Measurements from ENCODE around the gene CCDC12.

CCDC12 gene

GRCh38 chr3:46976326-46977190 is at the start of gene CCDC12:
CCDC12 (minus strand) TSS chr3:46976745; CDS start chr3:46976732, 13 bp downstream.
- peak; percentile 85 to 99 (median 96) for DNase-seq

GRCh38 chr3:47024932-47025331 is 48.4 kb upstream of the CCDC12 start:
- DNase-seq: peak in 1 of 51 donors; percentile 24

DNA sequence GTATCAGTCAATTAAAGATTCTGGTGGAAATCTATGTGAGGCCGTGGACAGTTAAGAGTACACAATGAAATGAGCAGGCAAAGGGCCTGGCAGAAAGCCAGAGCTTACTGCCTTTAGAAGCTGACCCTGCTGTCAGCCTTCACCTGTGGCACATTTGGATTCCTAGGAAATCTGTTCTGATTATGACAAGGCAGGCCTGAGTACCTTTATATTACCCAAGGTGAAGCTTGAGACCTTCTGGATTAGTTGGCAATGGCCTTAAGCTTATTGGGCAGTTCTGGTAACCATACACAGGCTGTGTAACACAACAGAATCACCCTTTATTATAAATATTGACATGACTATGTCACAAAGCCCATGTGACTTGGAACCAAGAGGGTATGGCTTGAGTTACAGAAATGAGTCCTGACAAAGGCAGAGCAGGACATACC is 46.1 kb upstream of the CCDC12 start:
- DNase-seq: no peak

DNA sequence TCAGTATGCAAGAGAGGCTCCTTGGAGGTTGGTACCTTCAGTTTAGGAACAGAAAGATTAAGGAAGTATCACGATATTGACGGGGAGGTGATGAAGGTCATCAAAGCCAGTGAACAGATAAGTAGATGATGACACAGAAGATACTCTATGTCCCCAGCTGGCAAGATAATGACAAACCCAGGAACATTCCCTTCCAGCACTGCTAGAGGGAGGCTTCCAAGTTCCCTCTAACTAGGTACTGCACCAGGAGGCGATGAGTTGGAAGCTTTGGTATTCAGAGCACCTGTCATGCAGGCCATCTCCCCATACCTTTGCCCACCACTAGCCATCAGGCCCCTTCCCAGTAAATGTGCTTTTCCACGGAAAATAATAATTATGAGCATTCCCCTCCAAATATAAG is 43.8 kb upstream of the CCDC12 start:
- DNase-seq: no peak

GRCh38 chr3:47019201-47019600 is 42.7 kb upstream of the CCDC12 start:
- no peak for DNase-seq

- DNase-seq: no peak
Observed at GRCh38 chr3:47018269-47018611, 41.7 kb upstream of the CCDC12 start.

DNA sequence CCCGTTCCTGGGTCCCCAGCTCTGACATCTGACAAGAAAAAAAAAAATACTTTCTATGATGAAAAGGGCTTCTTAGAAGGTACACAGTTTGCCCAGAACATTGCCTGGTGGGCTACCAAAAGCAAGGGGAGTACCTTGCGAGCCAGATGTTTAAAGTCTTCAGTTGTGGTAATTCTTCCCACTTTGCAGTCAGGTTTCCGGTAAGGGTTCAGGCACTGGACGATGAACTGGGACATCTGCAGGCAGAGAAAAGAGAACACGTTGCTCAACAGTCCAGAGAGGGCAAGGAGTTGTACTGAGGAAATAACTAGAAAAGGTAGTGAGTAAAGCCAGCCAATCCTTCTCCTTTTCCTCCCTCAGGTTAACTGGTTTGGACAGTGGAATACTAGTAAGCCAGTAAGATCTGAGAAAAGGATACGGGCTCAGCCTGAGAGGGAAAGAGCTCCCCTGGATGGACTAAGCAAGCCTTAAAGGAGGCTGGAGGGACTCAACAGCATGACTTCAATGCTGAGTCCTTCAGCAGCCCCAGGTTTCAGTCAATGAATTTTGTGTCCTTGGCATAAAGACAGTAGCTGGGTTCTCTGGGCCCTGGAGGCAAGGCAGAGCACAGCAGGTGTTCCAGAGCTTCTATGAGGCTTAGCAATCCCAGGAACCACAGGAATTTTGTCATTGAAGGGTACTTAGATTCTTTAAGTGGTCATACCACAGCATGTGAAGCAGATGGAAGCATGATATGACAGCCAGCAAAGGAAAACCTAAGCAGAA is 41.1 kb upstream of the CCDC12 start:
- no peak for DNase-seq

- DNase-seq: no peak
Observed at GRCh38 chr3:47016934-47017435, 40.4 kb upstream of the CCDC12 start.

- DNase-seq: no peak
Observed at GRCh38 chr3:47016086-47016933, 39.8 kb upstream of the CCDC12 start.

DNA sequence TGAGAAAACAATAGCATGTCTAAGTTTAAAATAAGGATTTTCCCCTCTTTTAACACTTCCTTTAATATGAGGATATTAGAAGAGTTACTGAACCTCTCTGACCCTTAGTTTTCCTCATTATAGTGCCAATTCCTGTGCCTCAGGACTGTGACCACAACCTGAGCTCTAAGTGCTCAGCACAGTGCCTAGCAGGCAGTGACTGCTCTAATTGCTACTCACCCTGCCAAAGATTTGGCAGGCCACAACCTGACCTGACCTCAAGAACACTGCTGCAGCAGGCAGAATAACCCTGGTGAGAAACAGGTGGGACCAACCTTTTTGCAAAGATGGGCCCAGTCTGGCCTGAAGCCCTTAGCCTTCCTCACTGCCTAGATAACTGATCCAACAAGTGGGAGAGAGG is 38.6 kb upstream of the CCDC12 start:
- no peak for DNase-seq

- no peak for DNase-seq
Observed at GRCh38 chr3:47014036-47014435, 37.5 kb upstream of the CCDC12 start.

GRCh38 chr3:47013231-47013630 is 36.7 kb upstream of the CCDC12 start:
- DNase-seq: no peak

- no peak for DNase-seq
Observed at GRCh38 chr3:47012342-47013230, 36.0 kb upstream of the CCDC12 start.

- no peak for DNase-seq
Observed at GRCh38 chr3:47011371-47011770, 34.8 kb upstream of the CCDC12 start.

GRCh38 chr3:47010910-47011309 is 34.4 kb upstream of the CCDC12 start:
- DNase-seq: no peak

GRCh38 chr3:47010111-47010712 is 33.7 kb upstream of the CCDC12 start:
- DNase-seq: no peak

GRCh38 chr3:47009225-47010110 is 32.9 kb upstream of the CCDC12 start:
- peak in 50 of 51 donors; percentile 44 to 94 (median 80) for DNase-seq

DNA sequence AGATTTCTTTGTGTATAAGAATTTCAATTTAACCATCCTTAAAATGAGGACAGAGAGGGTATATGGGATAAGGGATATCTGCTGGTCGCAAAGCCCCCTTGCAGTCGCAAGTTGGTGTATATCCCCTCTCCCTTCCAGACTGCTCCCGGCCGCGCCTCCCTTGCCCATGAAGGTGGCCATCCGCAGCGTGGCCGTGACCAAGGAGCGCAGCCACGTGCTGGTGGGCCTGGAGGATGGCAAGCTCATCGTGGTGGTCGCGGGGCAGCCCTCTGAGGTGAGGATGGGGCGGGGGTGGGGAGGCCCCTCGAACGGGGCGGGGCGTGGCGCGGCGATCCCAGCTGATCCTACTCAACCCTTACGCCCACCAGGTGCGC is 32.3 kb upstream of the CCDC12 start:
- peak in 1 of 51 donors; percentile 59 for DNase-seq

GRCh38 chr3:47008234-47008796 is 31.8 kb upstream of the CCDC12 start:
- DNase-seq: no peak

Measured in hypothalamus (tissue), 51 donors.